ENCODE data around the gene COQ2. TPM values are rescaled to one million over a fixed set of nuclear protein-coding genes. Genes with fewer than 3 reads are reported as not detected.

The COQ2 gene
- total RNA-seq, 6 experiments from 2014 or later = 15.4 to 23.2 (median 20.6) TPM

DNA sequence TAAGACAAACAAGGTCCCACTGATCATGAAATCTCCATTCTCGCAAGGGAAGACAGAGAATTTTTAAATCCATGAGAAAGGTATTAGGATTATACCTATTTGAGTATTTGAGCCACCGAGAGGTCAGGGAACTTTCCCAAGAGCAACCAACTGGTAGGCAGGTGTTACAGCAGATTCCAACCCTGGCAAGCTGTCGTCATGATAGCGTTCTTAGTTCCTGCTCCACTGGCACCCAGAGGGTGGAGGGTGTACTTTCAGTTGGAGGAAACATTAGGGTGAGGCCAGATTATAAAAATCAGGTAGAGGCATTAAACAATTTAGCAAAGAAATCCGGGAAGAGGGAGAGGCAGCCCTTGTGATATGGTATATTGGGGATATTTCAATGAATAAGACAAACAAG is 23.3 kb downstream of the COQ2 start:
- TF ChIP-seq, protein P1, sequence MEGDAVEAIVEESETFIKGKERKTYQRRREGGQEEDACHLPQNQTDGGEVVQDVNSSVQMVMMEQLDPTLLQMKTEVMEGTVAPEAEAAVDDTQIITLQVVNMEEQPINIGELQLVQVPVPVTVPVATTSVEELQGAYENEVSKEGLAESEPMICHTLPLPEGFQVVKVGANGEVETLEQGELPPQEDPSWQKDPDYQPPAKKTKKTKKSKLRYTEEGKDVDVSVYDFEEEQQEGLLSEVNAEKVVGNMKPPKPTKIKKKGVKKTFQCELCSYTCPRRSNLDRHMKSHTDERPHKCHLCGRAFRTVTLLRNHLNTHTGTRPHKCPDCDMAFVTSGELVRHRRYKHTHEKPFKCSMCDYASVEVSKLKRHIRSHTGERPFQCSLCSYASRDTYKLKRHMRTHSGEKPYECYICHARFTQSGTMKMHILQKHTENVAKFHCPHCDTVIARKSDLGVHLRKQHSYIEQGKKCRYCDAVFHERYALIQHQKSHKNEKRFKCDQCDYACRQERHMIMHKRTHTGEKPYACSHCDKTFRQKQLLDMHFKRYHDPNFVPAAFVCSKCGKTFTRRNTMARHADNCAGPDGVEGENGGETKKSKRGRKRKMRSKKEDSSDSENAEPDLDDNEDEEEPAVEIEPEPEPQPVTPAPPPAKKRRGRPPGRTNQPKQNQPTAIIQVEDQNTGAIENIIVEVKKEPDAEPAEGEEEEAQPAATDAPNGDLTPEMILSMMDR (IDR thresholded peaks at IDR 0.05) = no peak
- Mint-ChIP-seq H3K4me3 (no peak overlapping the region), H3K27me3 (ENCODE audit: insufficient read depth) (no peaks in the 10 kb centered on the region), H3K9me3 (no peaks in the 10 kb centered on the region), H3K27ac (no peak overlapping the region), H3K4me1 (ENCODE audit: low read depth) (peaks cover 35% of the 10 kb centered on the region), H3K36me3 (ENCODE audit: low read depth) (peaks cover 34% of the 10 kb centered on the region)
- no peak for DNase-seq

DNA sequence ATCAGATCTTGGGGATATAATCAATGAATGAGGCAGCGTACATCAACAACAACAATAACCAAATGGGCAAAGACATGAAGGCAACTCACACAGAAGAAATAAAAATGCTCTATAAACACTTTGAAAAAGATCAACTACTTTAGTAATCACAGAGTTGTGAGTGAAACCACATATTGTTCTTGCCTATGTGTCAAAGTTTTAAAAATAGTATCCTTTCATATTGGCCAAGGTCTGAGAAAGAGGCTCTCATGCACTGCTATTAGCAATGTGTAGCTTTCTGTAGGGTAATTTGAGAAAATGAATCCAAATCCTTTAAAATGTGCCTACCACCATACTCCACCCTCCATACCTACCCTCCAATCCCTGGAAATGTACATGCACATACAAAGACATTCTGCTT is 25.0 kb downstream of the COQ2 start:
- no peaks in the 10 kb centered on the region for H3K27me3 Mint-ChIP-seq (ENCODE audit: insufficient read depth)
- no peak overlapping the region for H3K4me3 Mint-ChIP-seq
- TF ChIP-seq, protein P1 (IDR thresholded peaks at IDR 0.05) = no peak
- H3K9me3 Mint-ChIP-seq = no peaks in the 10 kb centered on the region
- H3K27ac Mint-ChIP-seq = no peak overlapping the region; the same call in 1 of the 2 replicates
- DNase-seq = no peak
- peaks cover 38% of the 10 kb centered on the region for H3K4me1 Mint-ChIP-seq (ENCODE audit: low read depth)
- H3K36me3 Mint-ChIP-seq (ENCODE audit: low read depth) = peaks cover 29% of the 10 kb centered on the region

DNA sequence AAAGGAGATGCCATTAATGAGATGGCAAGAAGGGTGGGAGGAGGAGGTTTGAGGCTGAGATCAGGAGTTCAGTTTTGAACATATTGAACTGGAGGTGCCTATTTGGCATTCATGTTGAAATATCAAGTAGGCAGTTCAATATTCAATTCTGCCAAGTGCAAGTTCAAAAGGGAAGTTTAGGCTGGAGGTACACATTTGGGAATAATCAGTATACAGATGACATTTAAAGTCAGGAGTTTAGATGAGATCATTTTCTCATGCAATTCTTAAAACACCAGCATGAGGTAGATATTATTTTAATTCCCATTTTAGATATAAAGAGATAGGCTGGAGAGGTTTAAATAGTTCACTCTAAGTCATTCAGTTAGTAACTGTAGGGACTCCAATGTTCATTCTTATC is 26.1 kb downstream of the COQ2 start:
- TF ChIP-seq, protein P1 (IDR thresholded peaks at IDR 0.05) = no peak
- H3K27ac Mint-ChIP-seq = peak overlapping the region; percentile 14; the same call in 1 of the 2 replicates
- no peaks in the 10 kb centered on the region for H3K9me3 Mint-ChIP-seq
- no peaks in the 10 kb centered on the region for H3K27me3 Mint-ChIP-seq (ENCODE audit: insufficient read depth)
- H3K36me3 Mint-ChIP-seq (ENCODE audit: low read depth) = peaks cover 29% of the 10 kb centered on the region
- H3K4me1 Mint-ChIP-seq (ENCODE audit: low read depth) = peaks cover 46% of the 10 kb centered on the region
- H3K4me3 Mint-ChIP-seq = no peak overlapping the region
- DNase-seq = no peak

DNA sequence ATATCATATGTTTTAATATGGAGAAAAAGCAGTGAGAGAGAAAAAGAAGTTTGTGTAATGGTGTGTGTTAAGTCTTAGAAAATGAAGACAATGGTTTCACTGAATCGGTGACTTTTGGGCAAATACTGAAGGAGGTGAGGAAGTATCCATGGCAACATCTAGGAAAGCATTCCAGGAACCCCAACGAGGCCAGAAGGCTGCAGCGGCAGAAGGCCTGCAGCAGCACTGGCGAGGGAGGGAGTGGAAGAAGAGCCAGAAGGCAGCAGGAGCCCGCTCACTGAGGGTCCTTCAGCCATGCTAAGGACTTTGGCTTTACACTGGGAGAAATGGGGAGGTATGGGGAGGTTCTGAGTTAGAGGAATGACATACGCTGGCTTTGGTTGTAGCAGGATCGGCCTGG is 26.8 kb downstream of the COQ2 start:
- Mint-ChIP-seq H3K27me3 (ENCODE audit: insufficient read depth) (no peaks in the 10 kb centered on the region), H3K27ac (peak overlapping the region; percentile 14), H3K9me3 (no peaks in the 10 kb centered on the region), H3K36me3 (ENCODE audit: low read depth) (peaks cover 25% of the 10 kb centered on the region), H3K4me3 (no peak overlapping the region), H3K4me1 (ENCODE audit: low read depth) (peaks cover 51% of the 10 kb centered on the region)
- TF ChIP-seq, protein P1 (IDR thresholded peaks at IDR 0.05) = no peak
- DNase-seq = no peak

DNA sequence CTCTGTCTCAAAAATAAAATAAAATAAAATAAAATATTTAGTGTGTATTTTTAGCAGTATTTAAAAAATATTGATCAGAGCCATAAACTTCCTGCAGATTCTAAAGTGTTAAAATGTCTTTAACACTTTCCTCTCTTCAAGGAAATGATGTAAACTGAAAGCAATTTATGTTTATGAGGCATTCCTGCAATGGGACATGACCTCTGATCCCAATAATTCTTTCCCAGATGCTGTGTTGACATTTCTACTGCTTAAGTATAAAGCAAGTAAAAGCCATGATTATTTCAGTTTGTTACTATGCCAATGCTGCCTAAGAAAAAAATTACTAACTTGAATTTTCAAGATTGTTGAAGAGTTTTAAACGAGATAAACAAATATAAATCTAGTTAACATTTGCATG is 29.0 kb downstream of the COQ2 start:
- peak; percentile 85 for DNase-seq
- H3K27me3 Mint-ChIP-seq (ENCODE audit: insufficient read depth) = no peaks in the 10 kb centered on the region
- no peak overlapping the region for H3K4me3 Mint-ChIP-seq
- no peaks in the 10 kb centered on the region for H3K9me3 Mint-ChIP-seq
- H3K4me1 Mint-ChIP-seq (ENCODE audit: low read depth) = peaks cover 73% of the 10 kb centered on the region
- TF ChIP-seq, protein P1 (IDR thresholded peaks at IDR 0.05) = no peak
- peaks cover 20% of the 10 kb centered on the region for H3K36me3 Mint-ChIP-seq (ENCODE audit: low read depth)
- H3K27ac Mint-ChIP-seq = peak overlapping the region; percentile 98
